Neural progenitor cell (in vitro differentiated cells): ENCODE results near the gene NBEA.

ENCODE experiments used
- CTCF ChIP-seq: fragments of 200-600 bp; sonication (generic); IDR thresholded peaks from 2 replicates; pipeline ENCODE4 v1.5.1; 2017; ENCODE audit warnings: antibody characterized with exemption, mild to moderate bottlenecking
- EZH2 ChIP-seq: fragments of 200-600 bp; sonication (generic); IDR thresholded peaks from 2 replicates; pipeline ENCODE4 v1.6.1; 2017; ENCODE audit warnings: antibody characterized with exemption, mild to moderate bottlenecking, moderate library complexity
- EZH2phosphoT487 ChIP-seq: fragments of 200-600 bp; sonication (generic); IDR thresholded peaks from 2 replicates; pipeline ENCODE4 v1.6.1; 2017; ENCODE audit warnings: antibody characterized with exemption

DNA sequence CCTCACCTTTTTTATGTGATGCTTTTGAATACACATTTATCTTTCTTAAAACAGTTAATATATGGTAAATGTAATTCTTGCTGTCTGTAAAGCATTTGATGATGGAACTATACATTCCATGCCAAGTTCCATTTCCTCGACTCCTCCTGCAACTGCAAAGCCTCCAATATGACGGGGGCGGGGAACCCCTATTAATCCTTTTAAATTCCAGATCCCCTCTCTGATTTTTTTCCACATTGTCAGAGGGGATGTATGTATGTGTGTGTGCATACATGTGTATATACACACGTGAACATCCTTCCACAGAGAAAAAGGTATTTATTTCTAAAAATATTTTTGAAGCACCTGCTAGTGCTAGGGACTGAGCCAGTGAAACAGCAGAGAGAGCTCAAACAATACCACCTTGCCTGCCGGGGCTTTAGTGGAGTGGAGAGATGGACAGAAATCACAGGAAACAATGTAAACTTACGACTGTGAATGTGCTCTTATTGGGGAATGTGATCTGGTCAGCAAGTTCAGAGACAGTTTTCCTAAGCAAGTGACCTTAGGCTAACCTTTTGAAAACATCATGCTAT is 559.7 kb downstream of the NBEA start:
- TF ChIP-seq CTCF, result no peak
- no peak for TF ChIP-seq EZH2
- TF ChIP-seq EZH2phosphoT487, result no peak
